Parathyroid adenoma (tissue), 2 donors: Measurements from ENCODE around the gene CNTN4.

ENCODE experiments used
- H2AFZ ChIP-seq: fragments of 300-600 bp; sonication (generic); one replicate; pipeline ENCODE4 v1.7.0; 2017; ENCODE audit warnings: antibody characterized with exemption, mild to moderate bottlenecking
- H3K27ac ChIP-seq: fragments of 300-600 bp; sonication (generic); one replicate; pipeline ENCODE4 v1.7.0; 2017
- H3K27me3 ChIP-seq: fragments of 300-600 bp; sonication (generic); one replicate; pipeline ENCODE4 v1.7.0; 2017; ENCODE audit warnings: low read length; ENCODE audit not compliant: control insufficient read depth, insufficient read depth
- H3K36me3 ChIP-seq: fragments of 300-600 bp; sonication (generic); one replicate; pipeline ENCODE4 v1.7.0; 2017; ENCODE audit warnings: low read length; ENCODE audit not compliant: control insufficient read depth, insufficient read depth
- H3K4me1 ChIP-seq: fragments of 300-600 bp; sonication (generic); one replicate; pipeline ENCODE4 v1.7.0; 2017; ENCODE audit warnings: control low read depth
- H3K4me2 ChIP-seq: fragments of 300-600 bp; sonication (generic); one replicate; pipeline ENCODE4 v1.7.0; 2017; ENCODE audit warnings: low read length
- H3K4me3 ChIP-seq: fragments of 300-600 bp; sonication (generic); one replicate; pipeline ENCODE4 v1.7.0; 2017; ENCODE audit warnings: low read depth, low read length
- H3K79me2 ChIP-seq: fragments of 300-600 bp; sonication (generic); one replicate; pipeline ENCODE4 v1.7.0; 2017; ENCODE audit warnings: control low read depth
- H3K9ac ChIP-seq: fragments of 300-600 bp; sonication (generic); one replicate; pipeline ENCODE4 v1.7.0; 2017; ENCODE audit warnings: mild to moderate bottlenecking
- H3K9me3 ChIP-seq: fragments of 300-600 bp; sonication (generic); one replicate; pipeline ENCODE4 v1.7.0; 2017; ENCODE audit warnings: low read length; ENCODE audit not compliant: control insufficient read depth
- CTCF ChIP-seq: fragments of 300-600 bp; sonication (generic); IDR thresholded peaks from one replicate; pipeline ENCODE4 v1.7.0; 2017; ENCODE audit warnings: antibody characterized with exemption, mild to moderate bottlenecking
- donor health status: primary hyperparathyroidism.

Gene CNTN4

GRCh38 chr3:2246873-2247648 lies 148.4 kb downstream of the CNTN4 start:
- Histone ChIP-seq H3K4me2 (no peak overlapping the region), H3K36me3 (no peaks in the 10 kb centered on the region), H3K9me3 (no peaks in the 10 kb centered on the region), H3K27ac (no peak overlapping the region), H3K4me3 (no peak overlapping the region), H3K4me1 (no peaks in the 10 kb centered on the region), H2AFZ (no peak overlapping the region), H3K9ac (no peak overlapping the region), H3K27me3 (no peaks in the 10 kb centered on the region), H3K79me2 (no peaks in the 10 kb centered on the region)
- TF ChIP-seq CTCF = no peak

GRCh38 chr3:2247831-2248230 lies 149.2 kb downstream of the CNTN4 start:
- Histone ChIP-seq H3K4me2 (no peak overlapping the region), H3K4me3 (no peak overlapping the region), H3K27ac (no peak overlapping the region), H2AFZ (no peak overlapping the region), H3K4me1 (no peaks in the 10 kb centered on the region), H3K9ac (no peak overlapping the region), H3K79me2 (no peaks in the 10 kb centered on the region), H3K27me3 (no peaks in the 10 kb centered on the region), H3K9me3 (no peaks in the 10 kb centered on the region), H3K36me3 (no peaks in the 10 kb centered on the region)
- no peak for TF ChIP-seq CTCF

- H3K27me3 ChIP-seq = no peaks in the 10 kb centered on the region
- H3K4me3 ChIP-seq = no peak overlapping the region
- no peaks in the 10 kb centered on the region for H3K4me1 ChIP-seq
- no peaks in the 10 kb centered on the region for H3K9me3 ChIP-seq
- no peak overlapping the region for H3K4me2 ChIP-seq
- H2AFZ ChIP-seq = no peak overlapping the region
- H3K36me3 ChIP-seq = no peaks in the 10 kb centered on the region
- H3K79me2 ChIP-seq = no peaks in the 10 kb centered on the region
- TF ChIP-seq CTCF = no peak
- no peak overlapping the region for H3K9ac ChIP-seq
- no peak overlapping the region for H3K27ac ChIP-seq
Measured at GRCh38 chr3:2250783-2251182, 152.1 kb downstream of the CNTN4 start.

GRCh38 chr3:2261747-2262146 lies 163.1 kb downstream of the CNTN4 start:
- Histone ChIP-seq H3K79me2 (peaks cover 2% of the 10 kb centered on the region), H3K27me3 (no peaks in the 10 kb centered on the region), H3K9me3 (no peaks in the 10 kb centered on the region), H3K36me3 (no peaks in the 10 kb centered on the region), H3K4me2 (no peak overlapping the region), H3K27ac (no peak overlapping the region), H3K9ac (no peak overlapping the region), H3K4me3 (no peak overlapping the region), H3K4me1 (no peaks in the 10 kb centered on the region), H2AFZ (no peak overlapping the region)
- TF ChIP-seq CTCF = no peak

GRCh38 chr3:2262204-2262603 lies 163.5 kb downstream of the CNTN4 start:
- TF ChIP-seq CTCF = no peak
- H3K9ac ChIP-seq = no peak overlapping the region
- H3K4me1 ChIP-seq = no peaks in the 10 kb centered on the region
- H3K27ac ChIP-seq = no peak overlapping the region
- H3K4me2 ChIP-seq = no peak overlapping the region
- H2AFZ ChIP-seq = no peak overlapping the region
- peaks cover 2% of the 10 kb centered on the region for H3K79me2 ChIP-seq
- no peaks in the 10 kb centered on the region for H3K36me3 ChIP-seq
- H3K27me3 ChIP-seq = no peaks in the 10 kb centered on the region
- no peaks in the 10 kb centered on the region for H3K9me3 ChIP-seq
- H3K4me3 ChIP-seq = no peak overlapping the region
